ENCODE results near the gene PCDHA12. TPM values are rescaled to one million over a fixed set of nuclear protein-coding genes. Genes with fewer than 3 reads are reported as not detected.
A peak's percentile ranks its signal among the peaks of the same experiment; 100 is the strongest.
"Not testable (repeated sequence)": the region's sequence is repeated elsewhere in the genome, so short reads cannot be mapped to it uniquely, and the experiment has no call there.

Gene PCDHA12
- total RNA-seq, 1 donor from 2014 or later: 6.6 TPM

DNA sequence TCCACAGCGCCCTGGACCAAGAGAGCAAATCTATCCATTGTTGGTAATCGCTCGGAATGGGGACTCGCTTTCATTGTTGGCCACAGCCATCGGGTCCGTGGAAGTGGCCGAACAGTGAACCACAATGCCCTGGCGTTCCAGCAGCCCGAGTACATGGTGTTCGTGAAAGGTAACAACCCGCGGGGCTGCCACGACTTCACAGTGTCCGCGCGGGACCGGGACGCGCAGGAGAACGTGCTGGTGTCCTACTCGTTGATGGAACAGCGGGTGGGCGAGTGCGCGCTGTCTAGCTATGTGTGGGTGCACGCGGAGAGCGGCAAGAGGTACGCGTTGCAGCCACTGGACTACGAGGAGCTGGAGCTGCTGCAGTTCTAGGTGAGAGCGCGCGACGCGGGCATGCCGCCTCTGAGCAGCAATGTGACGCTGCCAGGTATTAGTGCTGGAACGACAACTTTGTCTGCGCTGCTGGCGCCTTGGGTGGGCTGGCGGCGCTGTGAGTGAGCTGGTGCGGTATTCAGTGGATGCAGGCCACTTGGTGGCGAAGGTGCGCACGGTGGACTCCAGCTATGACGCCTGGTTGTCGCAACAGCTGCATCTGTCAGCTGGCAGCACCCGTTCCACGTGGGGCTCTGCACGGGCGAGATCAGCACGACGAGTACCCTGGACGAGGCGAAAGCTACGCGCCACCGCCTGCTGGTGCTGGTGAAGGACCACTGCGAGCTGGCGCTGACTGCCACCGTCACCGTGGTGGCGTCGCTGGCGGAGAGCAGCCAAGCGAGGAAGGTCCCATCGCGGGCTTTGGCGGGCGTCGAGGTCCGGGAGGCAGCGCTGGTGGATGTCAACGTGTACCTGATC, 12.4 kb upstream of the PCDHA12 start:
- H3K4me3 Mint-ChIP-seq: no peak overlapping the region
- H3K9me3 Mint-ChIP-seq: peaks cover 14% of the 10 kb centered on the region
- H3K36me3 Mint-ChIP-seq (ENCODE audit: low read depth): peaks cover 62% of the 10 kb centered on the region
- no peaks in the 10 kb centered on the region for H3K27me3 Mint-ChIP-seq (ENCODE audit: low read depth)
- no peaks in the 10 kb centered on the region for H3K4me1 Mint-ChIP-seq
- no peak for TF ChIP-seq CTCF (conservative IDR thresholded peaks at IDR 0.05)
- H3K27ac Mint-ChIP-seq (ENCODE audit: unreplicated experiment): no peak overlapping the region
- no peak for DNase-seq (ENCODE audit: low read depth, low spot score)

DNA sequence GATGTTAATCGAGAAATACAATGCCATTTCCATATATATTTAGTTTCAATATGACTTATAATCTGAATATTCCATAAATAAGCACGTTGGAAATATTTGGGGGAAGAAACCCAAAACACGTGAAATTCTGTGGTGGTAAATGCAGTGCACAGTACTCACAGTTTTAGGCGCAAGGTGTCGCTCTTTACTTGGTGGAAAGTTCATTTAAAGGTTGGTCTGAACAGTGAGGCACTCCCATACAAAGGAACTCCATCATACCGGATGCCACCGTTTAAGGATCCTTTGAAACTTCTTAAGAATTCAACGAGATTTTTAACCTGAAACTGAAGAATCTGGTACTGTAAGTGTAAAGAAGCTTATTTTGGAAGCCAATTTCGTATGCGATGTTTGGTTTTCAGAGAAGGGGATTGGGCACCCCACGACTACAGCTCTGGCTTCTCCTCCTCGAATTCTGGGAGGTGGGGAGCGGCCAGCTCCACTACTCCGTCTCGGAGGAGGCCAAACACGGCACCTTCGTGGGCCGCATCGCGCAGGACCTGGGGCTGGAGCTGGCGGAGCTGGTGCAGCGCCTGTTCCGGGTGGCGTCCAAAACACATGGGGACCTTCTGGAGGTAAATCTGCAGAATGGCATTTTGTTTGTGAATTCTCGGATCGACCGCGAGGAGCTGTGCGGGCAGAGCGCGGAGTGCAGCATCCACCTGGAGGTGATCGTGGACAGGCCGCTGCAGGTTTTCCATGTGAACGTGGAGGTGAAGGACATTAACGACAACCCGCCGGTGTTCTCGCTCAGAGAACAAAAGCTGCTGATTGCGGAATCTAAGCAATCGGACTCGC, 6.2 kb upstream of the PCDHA12 start, which contains the start of gene PCDHA11:
TSS of gene PCDHA11 (plus strand) at position 237 of the 834 bp plus-strand sequence. CDS start at position 384, 147 bp downstream.
- Mint-ChIP-seq H3K27me3 (ENCODE audit: low read depth) (no peaks in the 10 kb centered on the region), H3K36me3 (ENCODE audit: low read depth) (peaks cover 45% of the 10 kb centered on the region), H3K4me1 (peaks cover 4% of the 10 kb centered on the region), H3K9me3 (peaks cover 17% of the 10 kb centered on the region), H3K27ac (ENCODE audit: unreplicated experiment) (peak within 1 kb of the TSS; percentile 31), H3K4me3 (peak within 1 kb of the TSS; percentile 91)
- TF ChIP-seq CTCF (conservative IDR thresholded peaks at IDR 0.05): peak; percentile 66
- peak; percentile 18 for DNase-seq (ENCODE audit: low read depth, low spot score)

DNA sequence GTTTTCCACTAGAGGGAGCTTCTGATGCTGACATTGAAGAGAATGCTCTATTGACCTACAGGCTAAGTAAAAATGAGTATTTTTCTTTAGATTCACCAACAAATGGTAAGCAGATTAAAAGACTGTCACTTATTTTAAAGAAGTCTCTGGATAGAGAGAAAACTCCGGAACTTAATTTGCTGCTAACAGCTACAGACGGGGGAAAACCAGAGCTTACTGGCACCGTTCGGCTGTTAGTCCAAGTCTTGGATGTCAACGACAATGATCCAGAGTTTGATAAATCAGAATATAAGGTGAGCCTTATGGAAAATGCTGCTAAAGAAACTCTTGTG, 5.6 kb upstream of the PCDHA12 start:
- DNase-seq (ENCODE audit: low read depth, low spot score): no peak
- TF ChIP-seq CTCF (conservative IDR thresholded peaks at IDR 0.05): no peak
- Mint-ChIP-seq H3K36me3 (ENCODE audit: low read depth) (peaks cover 47% of the 10 kb centered on the region), H3K9me3 (peaks cover 15% of the 10 kb centered on the region), H3K27ac (ENCODE audit: unreplicated experiment) (no peak overlapping the region), H3K4me1 (peaks cover 4% of the 10 kb centered on the region), H3K4me3 (peak overlapping the region; percentile 91), H3K27me3 (ENCODE audit: low read depth) (no peaks in the 10 kb centered on the region)

GRCh38 chr5:140870221-140871201, 4.6 kb upstream of the PCDHA12 start:
- no peak for TF ChIP-seq CTCF (conservative IDR thresholded peaks at IDR 0.05)
- DNase-seq (ENCODE audit: low read depth, low spot score): no peak

DNA sequence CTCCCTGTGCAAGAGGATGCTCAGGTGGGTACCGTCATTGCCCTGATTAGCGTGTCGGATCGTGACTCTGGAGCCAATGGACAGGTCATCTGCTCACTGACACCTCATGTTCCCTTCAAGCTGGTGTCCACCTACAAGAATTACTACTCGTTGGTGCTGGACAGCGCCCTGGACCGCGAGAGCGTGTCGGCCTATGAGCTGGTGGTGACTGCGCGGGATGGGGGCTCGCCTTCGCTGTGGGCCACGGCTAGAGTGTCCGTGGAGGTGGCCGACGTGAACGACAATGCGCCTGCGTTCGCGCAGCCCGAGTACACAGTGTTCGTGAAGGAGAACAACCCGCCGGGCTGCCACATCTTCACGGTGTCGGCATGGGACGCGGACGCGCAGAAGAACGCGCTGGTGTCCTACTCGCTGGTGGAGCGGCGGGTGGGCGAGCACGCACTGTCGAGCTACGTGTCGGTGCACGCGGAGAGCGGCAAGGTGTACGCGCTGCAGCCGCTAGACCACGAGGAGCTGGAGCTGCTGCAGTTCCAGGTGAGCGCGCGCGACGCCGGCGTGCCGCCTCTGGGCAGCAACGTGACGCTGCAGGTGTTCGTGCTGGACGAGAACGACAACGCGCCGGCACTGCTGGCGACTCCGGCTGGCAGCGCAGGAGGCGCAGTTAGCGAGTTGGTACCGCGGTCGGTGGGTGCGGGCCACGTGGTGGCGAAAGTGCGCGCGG, 1.6 kb downstream of the PCDHA12 start:
- H3K4me3 Mint-ChIP-seq; H3K27ac Mint-ChIP-seq (ENCODE audit: unreplicated experiment); DNase-seq (ENCODE audit: low read depth, low spot score); H3K27me3 Mint-ChIP-seq (ENCODE audit: low read depth): not testable (repeated sequence)
- H3K4me1 Mint-ChIP-seq: peaks cover 15% of the 10 kb centered on the region
- peaks cover 67% of the 10 kb centered on the region for H3K36me3 Mint-ChIP-seq (ENCODE audit: low read depth)
- H3K9me3 Mint-ChIP-seq: peaks cover 16% of the 10 kb centered on the region

More at GRCh38 chr5:140870221-140871201, 4.6 kb upstream of the PCDHA12 start:
- peaks cover 10% of the 10 kb centered on the region for H3K4me1 Mint-ChIP-seq
- peaks cover 53% of the 10 kb centered on the region for H3K36me3 Mint-ChIP-seq (ENCODE audit: low read depth)
- peaks cover 18% of the 10 kb centered on the region for H3K9me3 Mint-ChIP-seq
- H3K4me3 Mint-ChIP-seq: no peak overlapping the region
- H3K27me3 Mint-ChIP-seq (ENCODE audit: low read depth): no peaks in the 10 kb centered on the region
- no peak overlapping the region for H3K27ac Mint-ChIP-seq (ENCODE audit: unreplicated experiment)
